Pancreas (tissue), 10 donors: ENCODE data around the gene LIPE. TPM values are rescaled to one million over a fixed set of nuclear protein-coding genes. Genes with fewer than 3 reads are reported as not detected.

Experiments
- ATAC-seq, 4 donors: fragments of 200-7000 bp; cut with Tn5 transposase; one replicate each; pipeline versions ENCODE4 v1.8.0 to v1.9.1; 2020; ENCODE audit warnings: mild to moderate bottlenecking in 4 of 4, moderate library complexity in 4 of 4
- DNase-seq, 6 donors: peaks; one replicate each; pipeline ENCODE4 v3.0.0-alpha.2; 2020
- FAIRE-seq: peaks from 2 replicates; lab custom pipeline; 2012; peaks lifted over from hg19 to GRCh38; lab: Jason Lieb, UNC
- H3K27ac ChIP-seq, 4 donors: fragments of 200-600 bp; sonication (generic); 1 replicate in 3 of 4; 2 replicates in 1 of 4; pipeline versions ENCODE4 v1.5.0 to v1.8.0; 2020
- H3K27me3 ChIP-seq, 4 donors: fragments of 200-600 bp; one replicate each; pipeline ENCODE4 v1.8.0; 2021
- H3K36me3 ChIP-seq, 3 donors: fragments of 200-600 bp; sonication (generic) in 1 of 3; one replicate each; pipeline versions ENCODE4 v1.5.0 to v1.8.0; 2020 to 2021
- H3K4me1 ChIP-seq, 3 donors: fragments of 200-600 bp; one replicate each; pipeline ENCODE4 v1.8.0; 2021
- H3K4me3 ChIP-seq, 4 donors: fragments of 200-600 bp; sonication (generic) in 2 of 4; one replicate each; pipeline versions ENCODE4 v1.5.0 to v1.8.0; 2020 to 2021
- H3K9me3 ChIP-seq, 4 donors: fragments of 200-600 bp; one replicate each; pipeline ENCODE4 v1.8.0; 2021
- CTCF ChIP-seq, 4 donors: fragments of 200-600 bp; sonication (generic) in 3 of 4; IDR thresholded peaks; one replicate each; pipeline versions ENCODE4 v1.5.0 to v1.8.0; 2021; ENCODE audit warnings: antibody characterized with exemption in 4 of 4
- WGBS, 2 donors: extraction: QIAGEN DNeasy Blood & Tissue Kit; methylation state at CpG; one replicate each; pipeline ENCODE4 v1.1.7; 2013; 5-methylcytosine and 5-hydroxymethylcytosine counted together
- intact Hi-C, 3 donors: fragments of 100-400 bp; cut with DNase I; formaldehyde crosslinking; loops; one replicate each; pipeline versions ENCODE4 v1.11.1 to v1.14.2; 2022
- polyA plus RNA-seq, 2 donors: library from polyadenylated mRNA; stranded (reverse); fragments of 200-250 nt; gene quantifications; one replicate each; pipeline ENCODE4 v1.2.3, GENCODE V29; 2013
- total RNA-seq, 6 donors: library from RNA; stranded (reverse); fragmentation: NEBNext Ultra II Directional in 4 of 6; extraction: Animal tissue kit (Norgen Biotek cat#: 25700) in 4 of 6; gene quantifications; one replicate each; pipeline versions ENCODE4 v1.2.1 to v1.2.4, GENCODE V29; 2021 to 2023
- donor health status: healthy with polysubstance abuse.
- donor health status: DM: no; HTN: no; CAD: no; lungs with moderate emphysema.
- donor health status: DM: no; HTN: no; CAD: no.
- donor health status: control.
- donor health status: control.
- donor health status: Bipolar disorder and iron deficiency.
- donor health status: DM: yes; HTN: yes; CAD: no.
- donor health status: DM: no; HTN: no; CAD: no.
- donor health status: DM: no; HTN: no; CAD: no.
- donor health status: DM: yes; HTN: yes; CAD: no.

Gene LIPE
- total and polyA plus RNA-seq, 8 donors, result 1.6 to 38.3 (median 5.6) TPM

GRCh38 chr19:42380155-42380554, 47.0 kb downstream of the LIPE start:
- 71 to 73% methylated on average over 6 of the region's 6 CpGs for WGBS, 2 donors
- no peak for FAIRE-seq

GRCh38 chr19:42378225-42379215, 48.7 kb downstream of the LIPE start:
- intact Hi-C loops, result no loop called here
- DNase-seq (no peak), ATAC-seq (peak in 2 of 4 donors; percentile 13), FAIRE-seq (no peak)
- H3K36me3 ChIP-seq, result no peaks in the 10 kb centered on the region
- no peak overlapping the region for H3K27ac ChIP-seq
- 65 to 67% methylated on average over 17 of the region's 17 CpGs for WGBS, 2 donors
- no peak overlapping the region for H3K4me3 ChIP-seq
- no peaks in the 10 kb centered on the region for H3K9me3 ChIP-seq
- H3K27me3 ChIP-seq, result peaks cover 0 to 10% (median 0%) of the 10 kb centered on the region in 4 donors
- no peak for TF ChIP-seq CTCF (IDR thresholded peaks at IDR 0.05)
- H3K4me1 ChIP-seq, result no peaks in the 10 kb centered on the region

More at GRCh38 chr19:42380155-42380554, 47.0 kb downstream of the LIPE start:
- Histone ChIP-seq H3K9me3 (no peaks in the 10 kb centered on the region), H3K27me3 (peaks cover 0 to 10% (median 0%) of the 10 kb centered on the region in 4 donors), H3K27ac (no peak overlapping the region), H3K4me3 (no peak overlapping the region), H3K36me3 (no peaks in the 10 kb centered on the region), H3K4me1 (no peaks in the 10 kb centered on the region)
- ATAC-seq, result no peak
- TF ChIP-seq CTCF (IDR thresholded peaks at IDR 0.05), result no peak
- DNase-seq, result no peak
- intact Hi-C loops, result no loop called here

- H3K27ac ChIP-seq, result no peak overlapping the region
- 92 to 94% methylated on average over 17 of the region's 17 CpGs for WGBS, 2 donors
- intact Hi-C loops, result no loop called here
These were observed 51.0 kb downstream of the LIPE start for GRCh38 chr19:42376177-42376555.

GRCh38 chr19:42375415-42376176, 51.6 kb downstream of the LIPE start:
- H3K27ac ChIP-seq, result no peak overlapping the region
- H3K36me3 ChIP-seq, result no peaks in the 10 kb centered on the region
- peaks cover 0 to under 1% (median 0%) of the 10 kb centered on the region in 4 donors for H3K27me3 ChIP-seq
- intact Hi-C loops, result no loop called here
- no peaks in the 10 kb centered on the region for H3K4me1 ChIP-seq
- no peak for ATAC-seq
- 93 to 95% methylated on average over 48 to 54 of the region's 54 CpGs for whole genome bisulfite sequencing, 2 donors
- no peak for TF ChIP-seq CTCF (IDR thresholded peaks at IDR 0.05)
- H3K4me3 ChIP-seq, result no peak overlapping the region
- H3K9me3 ChIP-seq, result no peaks in the 10 kb centered on the region
- no peak for DNase-seq
- FAIRE-seq, result no peak

More at GRCh38 chr19:42376177-42376555, 51.0 kb downstream of the LIPE start:
- ATAC-seq (no peak), FAIRE-seq (no peak), DNase-seq (no peak)
- H3K27me3 ChIP-seq, result peaks cover 0 to 7% (median 0%) of the 10 kb centered on the region in 4 donors
- TF ChIP-seq CTCF (IDR thresholded peaks at IDR 0.05), result no peak
- no peaks in the 10 kb centered on the region for H3K4me1 ChIP-seq
- no peak overlapping the region for H3K4me3 ChIP-seq
- H3K9me3 ChIP-seq, result no peaks in the 10 kb centered on the region
- no peaks in the 10 kb centered on the region for H3K36me3 ChIP-seq
